GM10266 (cell line): ENCODE results near the gene OGG1.

ENCODE experiments used
- DNase-seq: peaks from one replicate; pipeline ENCODE4 v3.0.0; 2012; ENCODE audit errors: extremely low spot score
- TF ChIP-seq, protein P1 (sequence below): IDR thresholded peaks from 2 replicates; pipeline ENCODE4 v1.5.1; 2012; ENCODE audit warnings: mild to moderate bottlenecking, low read depth; ENCODE audit not compliant: control insufficient read depth, insufficient read depth; ENCODE audit errors: missing control alignments

OGG1 gene

DNA sequence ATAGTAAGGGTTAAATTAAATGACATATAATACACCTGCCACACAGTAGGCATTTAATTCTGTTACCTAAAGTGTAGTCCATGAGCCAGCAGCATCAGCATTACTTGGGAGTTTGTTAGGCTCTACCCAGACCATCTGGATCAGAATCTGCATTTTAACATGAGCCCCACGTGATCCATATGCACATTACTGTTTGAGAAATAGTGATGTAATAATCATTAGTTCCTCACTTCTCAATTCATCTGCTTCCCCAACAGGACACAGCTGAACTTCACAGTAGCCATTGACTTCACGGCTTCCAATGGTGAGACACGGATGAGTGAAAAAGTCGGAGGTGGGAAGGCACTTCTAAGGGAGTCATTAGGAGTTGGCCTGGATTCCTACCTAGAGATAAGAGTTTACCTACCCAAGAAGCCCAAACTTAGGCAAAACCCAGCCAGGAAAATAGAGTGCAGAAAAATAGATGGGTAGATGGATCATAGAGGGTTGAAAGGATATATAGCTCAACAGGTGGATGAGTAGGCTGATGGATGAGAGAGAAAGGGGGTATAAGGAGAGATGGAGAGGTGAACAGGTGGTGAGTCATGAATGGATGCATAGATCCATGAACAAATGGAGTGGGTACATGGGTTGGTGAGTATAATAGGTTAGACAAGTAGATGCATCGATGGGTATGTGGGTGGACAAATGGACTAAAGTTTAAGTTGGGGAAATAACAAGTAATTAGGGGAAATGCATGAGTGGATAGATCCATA lies 32.8 kb upstream of the OGG1 start:
- no peak for DNase-seq
- TF ChIP-seq, protein P1, sequence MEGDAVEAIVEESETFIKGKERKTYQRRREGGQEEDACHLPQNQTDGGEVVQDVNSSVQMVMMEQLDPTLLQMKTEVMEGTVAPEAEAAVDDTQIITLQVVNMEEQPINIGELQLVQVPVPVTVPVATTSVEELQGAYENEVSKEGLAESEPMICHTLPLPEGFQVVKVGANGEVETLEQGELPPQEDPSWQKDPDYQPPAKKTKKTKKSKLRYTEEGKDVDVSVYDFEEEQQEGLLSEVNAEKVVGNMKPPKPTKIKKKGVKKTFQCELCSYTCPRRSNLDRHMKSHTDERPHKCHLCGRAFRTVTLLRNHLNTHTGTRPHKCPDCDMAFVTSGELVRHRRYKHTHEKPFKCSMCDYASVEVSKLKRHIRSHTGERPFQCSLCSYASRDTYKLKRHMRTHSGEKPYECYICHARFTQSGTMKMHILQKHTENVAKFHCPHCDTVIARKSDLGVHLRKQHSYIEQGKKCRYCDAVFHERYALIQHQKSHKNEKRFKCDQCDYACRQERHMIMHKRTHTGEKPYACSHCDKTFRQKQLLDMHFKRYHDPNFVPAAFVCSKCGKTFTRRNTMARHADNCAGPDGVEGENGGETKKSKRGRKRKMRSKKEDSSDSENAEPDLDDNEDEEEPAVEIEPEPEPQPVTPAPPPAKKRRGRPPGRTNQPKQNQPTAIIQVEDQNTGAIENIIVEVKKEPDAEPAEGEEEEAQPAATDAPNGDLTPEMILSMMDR: no peak

DNA sequence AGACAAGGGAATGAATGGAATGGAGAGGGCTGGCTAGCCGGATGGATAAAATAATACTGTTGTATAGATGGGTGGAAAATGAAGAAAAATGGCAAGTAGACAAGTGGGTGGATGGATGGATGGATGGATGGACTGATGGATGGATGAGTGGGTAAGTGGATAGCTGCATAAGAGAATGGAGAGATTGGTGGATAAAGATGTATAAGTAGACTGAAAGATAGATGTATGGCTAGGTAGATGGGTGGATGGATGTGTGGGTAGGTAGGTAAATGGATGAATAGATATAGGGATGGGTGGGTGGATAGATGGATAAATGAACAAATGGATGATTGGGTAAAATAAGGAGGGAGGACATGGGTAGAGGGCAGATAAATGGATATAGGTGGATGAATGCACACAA lies 32.2 kb upstream of the OGG1 start:
- no peak for DNase-seq
- TF ChIP-seq, protein P1: no peak

DNA sequence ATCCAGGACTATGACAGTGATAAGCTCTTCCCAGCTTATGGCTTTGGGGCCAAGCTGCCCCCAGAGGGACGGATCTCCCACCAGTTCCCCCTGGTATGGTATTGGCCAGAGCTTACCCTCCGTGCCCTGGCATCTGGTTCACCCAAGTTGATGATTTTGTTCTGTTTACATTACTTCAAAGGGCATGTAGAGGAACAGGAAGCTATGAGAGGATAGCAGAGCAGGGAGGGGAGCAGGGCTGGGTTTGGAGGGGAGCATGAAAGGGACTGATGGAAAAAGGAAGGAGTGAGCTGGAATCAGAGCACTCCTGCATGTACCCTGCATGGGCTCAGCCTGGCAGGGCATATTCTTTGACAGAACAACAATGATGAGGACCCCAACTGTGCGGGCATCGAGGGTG lies 31.6 kb upstream of the OGG1 start:
- TF ChIP-seq, protein P1: no peak

DNA sequence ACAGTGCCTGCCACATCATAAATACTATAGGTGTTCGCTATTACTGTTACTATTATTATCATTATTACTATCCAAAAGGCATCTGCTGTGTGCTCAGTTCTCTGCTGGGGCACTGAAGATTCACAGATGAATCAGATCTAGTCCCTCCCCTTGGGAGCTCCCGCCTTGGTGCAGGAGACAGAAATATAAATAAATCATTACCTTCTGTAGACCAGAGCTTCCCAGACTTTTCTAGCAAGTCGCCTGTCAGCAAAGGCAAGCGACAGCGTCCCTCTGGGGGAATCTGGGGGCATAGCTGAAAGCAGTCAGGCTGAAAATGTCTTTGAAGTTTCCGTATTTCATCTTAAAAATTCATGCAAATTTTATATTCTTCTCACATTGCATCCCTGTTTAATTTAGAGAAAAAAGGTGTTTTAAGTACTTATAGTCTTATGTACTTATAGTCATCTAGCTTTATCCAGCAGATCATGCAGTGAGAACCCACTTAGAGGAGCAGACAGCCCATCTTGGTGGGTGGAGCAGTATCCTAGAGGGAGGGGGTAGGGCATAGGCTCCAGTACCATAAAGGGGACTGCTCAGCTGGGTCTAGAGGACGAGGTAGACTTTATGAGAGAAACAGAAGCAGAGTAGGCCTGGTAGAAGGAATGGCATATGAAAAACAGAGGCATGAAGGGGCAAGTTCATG lies 28.6 kb upstream of the OGG1 start:
- TF ChIP-seq, protein P1: no peak
- DNase-seq: no peak

More for the DNA sequence above, 31.6 kb upstream of the OGG1 start:
- no peak for DNase-seq

DNA sequence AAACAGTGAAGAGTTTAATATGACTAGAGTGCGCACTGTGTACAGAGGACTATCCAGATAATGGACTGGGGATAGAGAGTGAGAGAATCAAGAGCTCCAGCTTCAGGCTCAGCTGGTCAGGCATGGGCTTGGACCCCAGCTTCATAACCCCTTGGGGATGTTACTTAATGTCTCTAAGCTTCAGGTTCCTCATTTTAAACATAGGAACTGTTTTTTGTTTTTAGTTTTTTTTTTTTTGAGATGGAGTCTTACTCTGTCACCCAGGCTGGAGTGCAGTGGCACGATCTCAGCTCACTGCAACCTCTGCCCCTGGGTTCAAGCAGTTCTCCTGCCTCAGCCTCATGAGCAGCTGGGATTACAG lies 28.1 kb upstream of the OGG1 start:
- TF ChIP-seq, protein P1: no peak
- no peak for DNase-seq

DNA sequence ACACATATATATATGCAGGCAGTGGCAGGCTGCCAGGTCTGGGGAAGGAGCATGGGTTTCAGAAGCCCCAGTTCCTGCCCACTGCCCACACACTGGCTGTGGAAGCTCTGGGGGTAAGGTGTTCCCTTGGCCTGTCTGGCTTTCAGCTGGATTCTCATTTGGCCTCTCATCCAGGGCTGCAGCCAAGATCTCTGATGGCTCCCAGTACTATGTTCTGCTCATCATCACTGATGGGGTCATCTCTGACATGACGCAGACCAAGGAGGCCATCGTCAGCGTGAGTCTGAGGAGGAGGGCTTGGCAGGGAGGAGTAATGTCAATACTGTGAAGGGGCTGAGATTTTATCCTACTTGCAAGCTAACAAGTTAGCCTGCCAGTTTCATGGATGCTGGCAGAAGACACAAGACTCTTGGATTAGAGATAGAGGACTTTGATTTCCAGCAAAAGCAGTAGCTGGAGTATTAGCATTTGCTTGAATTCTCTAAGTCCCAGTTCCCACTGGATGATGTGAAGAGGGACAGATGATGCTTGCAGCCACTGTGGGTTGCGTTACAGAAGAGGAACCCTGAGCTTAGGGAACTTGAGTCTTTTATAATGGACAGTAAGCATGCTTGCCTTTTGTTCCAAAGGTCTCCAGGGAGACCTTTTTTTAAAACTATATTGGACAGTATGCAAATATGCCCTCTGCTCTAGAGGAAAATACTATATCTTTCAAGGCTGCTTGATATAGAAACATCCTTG lies 23.8 kb upstream of the OGG1 start:
- DNase-seq: no peak
- TF ChIP-seq, protein P1: no peak

DNA sequence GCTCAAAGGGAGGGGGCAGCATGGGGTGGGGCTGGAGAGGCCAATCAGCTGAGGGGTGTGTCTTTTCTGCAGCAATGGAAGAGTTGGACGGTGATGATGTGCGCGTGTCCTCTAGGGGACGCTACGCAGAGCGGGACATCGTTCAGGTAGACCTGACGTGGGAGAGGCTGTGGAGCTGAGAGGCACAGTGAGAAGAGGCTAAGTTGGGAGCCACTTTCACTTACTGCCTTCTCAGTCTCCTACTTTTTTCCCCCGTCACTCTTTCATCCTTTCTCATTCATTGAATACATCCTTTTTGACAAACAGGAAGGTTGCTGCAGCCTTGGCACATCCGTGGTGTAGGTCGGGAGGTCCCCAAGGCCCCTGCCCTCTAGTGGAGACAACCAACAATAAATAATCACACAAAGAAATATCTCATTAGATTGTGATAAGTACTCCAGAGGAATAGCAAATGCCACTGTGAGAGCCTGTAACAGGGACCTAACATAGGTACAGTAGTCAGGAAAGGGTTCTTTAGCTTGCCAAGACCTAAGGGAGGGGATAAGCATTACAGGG lies 22.6 kb upstream of the OGG1 start:
- DNase-seq: no peak
- TF ChIP-seq, protein P1: peak; percentile 57
